UCSD-AML1 (cell line): ENCODE measurements around the gene INPP5A.

Experiments
- DNase-seq: peaks from one replicate; lab custom pipeline; 2025; ENCODE audit not compliant: unreplicated experiment; lab: John Stamatoyannopoulos, UW

The INPP5A gene

GRCh38 chr10:132577350-132578003, 39.9 kb downstream of the INPP5A start:
- no peak for DNase-seq

GRCh38 chr10:132578287-132578951, 40.8 kb downstream of the INPP5A start:
- no peak for DNase-seq

GRCh38 chr10:132579027-132579859, 41.7 kb downstream of the INPP5A start:
- no peak for DNase-seq

GRCh38 chr10:132580143-132580542, 42.6 kb downstream of the INPP5A start:
- DNase-seq, result no peak

- no peak for DNase-seq
Measured at GRCh38 chr10:132580617-132581016, 43.0 kb downstream of the INPP5A start.

GRCh38 chr10:132582137-132582536, 44.5 kb downstream of the INPP5A start:
- no peak for DNase-seq

GRCh38 chr10:132582771-132583170, 45.2 kb downstream of the INPP5A start:
- no peak for DNase-seq

GRCh38 chr10:132583456-132583855, 45.9 kb downstream of the INPP5A start:
- DNase-seq, result no peak

- no peak for DNase-seq
Measured at GRCh38 chr10:132584081-132584480, 46.5 kb downstream of the INPP5A start.

- peak; percentile 48 for DNase-seq
Measured at GRCh38 chr10:132585732-132586722, 48.4 kb downstream of the INPP5A start.

- no peak for DNase-seq
Measured at GRCh38 chr10:132586739-132587138, 49.2 kb downstream of the INPP5A start.

- no peak for DNase-seq
Measured at GRCh38 chr10:132587175-132587574, 49.6 kb downstream of the INPP5A start.

GRCh38 chr10:132588301-132589013, 50.9 kb downstream of the INPP5A start:
- peak; percentile 85 for DNase-seq

GRCh38 chr10:132589015-132589414, 51.4 kb downstream of the INPP5A start:
- peak; percentile 71 for DNase-seq

GRCh38 chr10:132589681-132590080, 52.1 kb downstream of the INPP5A start:
- no peak for DNase-seq

GRCh38 chr10:132590094-132590751, 52.6 kb downstream of the INPP5A start:
- no peak for DNase-seq

- DNase-seq, result no peak
Measured at GRCh38 chr10:132590752-132591121, 53.1 kb downstream of the INPP5A start.

- no peak for DNase-seq
Measured at GRCh38 chr10:132591166-132591971, 53.8 kb downstream of the INPP5A start.
